ENCODE results near the gene TMEM132D.

- TF ChIP-seq CTCF (IDR thresholded peaks at IDR 0.05) (no peak), POLR2AphosphoS5 (IDR thresholded peaks at IDR 0.05) (no peak)
Measured at GRCh38 chr12:129540249-129540648, 363.6 kb downstream of the TMEM132D start.

Data from gastroesophageal sphincter (tissue), 3 donors.